ENCODE data around the gene UNC93B1. TPM values are rescaled to one million over a fixed set of nuclear protein-coding genes. Genes with fewer than 3 reads are reported as not detected.

The UNC93B1 gene
- total RNA-seq, 1 donor from 2014 or later, result 15.9 TPM

DNA sequence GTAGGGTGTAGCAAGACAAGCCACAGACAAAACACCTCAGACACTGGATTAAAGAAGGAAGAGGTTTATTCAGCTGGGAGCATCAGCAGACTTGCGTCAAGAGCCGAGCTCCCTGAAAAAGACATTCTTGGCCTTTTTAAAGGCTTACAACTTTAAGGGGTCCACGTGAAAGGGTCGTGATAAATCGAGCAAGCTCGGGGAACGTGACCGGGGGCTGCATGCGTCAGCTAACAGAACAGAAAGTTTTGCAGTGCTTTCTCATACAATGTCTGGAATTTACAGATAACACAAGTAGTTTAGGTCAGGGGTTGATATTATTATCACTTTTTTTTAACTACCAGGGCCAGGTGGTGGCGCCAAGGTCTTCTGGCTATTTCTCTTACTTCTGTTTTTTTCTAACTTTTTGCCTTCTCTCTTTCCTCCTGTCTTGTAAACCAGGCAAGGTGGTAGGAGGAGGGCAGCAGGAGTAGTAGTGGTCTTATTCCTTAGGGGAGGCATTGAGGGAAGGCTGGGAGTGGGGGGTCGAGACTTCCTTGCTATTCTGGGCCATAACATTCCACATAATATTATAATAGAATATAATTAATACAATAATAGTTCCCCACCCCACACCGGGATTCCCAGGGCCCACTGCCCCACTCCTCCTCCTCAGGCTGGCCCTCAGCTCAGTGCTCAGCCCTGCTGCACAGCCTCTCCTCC lies 5.6 kb upstream of the UNC93B1 start:
- peak overlapping the region; percentile 95 for H3K27ac Mint-ChIP-seq (ENCODE audit: unreplicated experiment)
- peak overlapping the region; percentile 72 for H3K4me3 Mint-ChIP-seq (ENCODE audit: unreplicated experiment)
- H3K27me3 Mint-ChIP-seq (ENCODE audit: low read depth), result no peaks in the 10 kb centered on the region
- no peak for DNase-seq (ENCODE audit: low spot score)
- TF ChIP-seq, protein P1, sequence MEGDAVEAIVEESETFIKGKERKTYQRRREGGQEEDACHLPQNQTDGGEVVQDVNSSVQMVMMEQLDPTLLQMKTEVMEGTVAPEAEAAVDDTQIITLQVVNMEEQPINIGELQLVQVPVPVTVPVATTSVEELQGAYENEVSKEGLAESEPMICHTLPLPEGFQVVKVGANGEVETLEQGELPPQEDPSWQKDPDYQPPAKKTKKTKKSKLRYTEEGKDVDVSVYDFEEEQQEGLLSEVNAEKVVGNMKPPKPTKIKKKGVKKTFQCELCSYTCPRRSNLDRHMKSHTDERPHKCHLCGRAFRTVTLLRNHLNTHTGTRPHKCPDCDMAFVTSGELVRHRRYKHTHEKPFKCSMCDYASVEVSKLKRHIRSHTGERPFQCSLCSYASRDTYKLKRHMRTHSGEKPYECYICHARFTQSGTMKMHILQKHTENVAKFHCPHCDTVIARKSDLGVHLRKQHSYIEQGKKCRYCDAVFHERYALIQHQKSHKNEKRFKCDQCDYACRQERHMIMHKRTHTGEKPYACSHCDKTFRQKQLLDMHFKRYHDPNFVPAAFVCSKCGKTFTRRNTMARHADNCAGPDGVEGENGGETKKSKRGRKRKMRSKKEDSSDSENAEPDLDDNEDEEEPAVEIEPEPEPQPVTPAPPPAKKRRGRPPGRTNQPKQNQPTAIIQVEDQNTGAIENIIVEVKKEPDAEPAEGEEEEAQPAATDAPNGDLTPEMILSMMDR (IDR thresholded peaks at IDR 0.05), result peak; percentile 73
- no peaks in the 10 kb centered on the region for H3K9me3 Mint-ChIP-seq (ENCODE audit: low read depth)
- peaks cover 64% of the 10 kb centered on the region for H3K4me1 Mint-ChIP-seq (ENCODE audit: low read depth)
- no peaks in the 10 kb centered on the region for H3K36me3 Mint-ChIP-seq (ENCODE audit: low read depth)

DNA sequence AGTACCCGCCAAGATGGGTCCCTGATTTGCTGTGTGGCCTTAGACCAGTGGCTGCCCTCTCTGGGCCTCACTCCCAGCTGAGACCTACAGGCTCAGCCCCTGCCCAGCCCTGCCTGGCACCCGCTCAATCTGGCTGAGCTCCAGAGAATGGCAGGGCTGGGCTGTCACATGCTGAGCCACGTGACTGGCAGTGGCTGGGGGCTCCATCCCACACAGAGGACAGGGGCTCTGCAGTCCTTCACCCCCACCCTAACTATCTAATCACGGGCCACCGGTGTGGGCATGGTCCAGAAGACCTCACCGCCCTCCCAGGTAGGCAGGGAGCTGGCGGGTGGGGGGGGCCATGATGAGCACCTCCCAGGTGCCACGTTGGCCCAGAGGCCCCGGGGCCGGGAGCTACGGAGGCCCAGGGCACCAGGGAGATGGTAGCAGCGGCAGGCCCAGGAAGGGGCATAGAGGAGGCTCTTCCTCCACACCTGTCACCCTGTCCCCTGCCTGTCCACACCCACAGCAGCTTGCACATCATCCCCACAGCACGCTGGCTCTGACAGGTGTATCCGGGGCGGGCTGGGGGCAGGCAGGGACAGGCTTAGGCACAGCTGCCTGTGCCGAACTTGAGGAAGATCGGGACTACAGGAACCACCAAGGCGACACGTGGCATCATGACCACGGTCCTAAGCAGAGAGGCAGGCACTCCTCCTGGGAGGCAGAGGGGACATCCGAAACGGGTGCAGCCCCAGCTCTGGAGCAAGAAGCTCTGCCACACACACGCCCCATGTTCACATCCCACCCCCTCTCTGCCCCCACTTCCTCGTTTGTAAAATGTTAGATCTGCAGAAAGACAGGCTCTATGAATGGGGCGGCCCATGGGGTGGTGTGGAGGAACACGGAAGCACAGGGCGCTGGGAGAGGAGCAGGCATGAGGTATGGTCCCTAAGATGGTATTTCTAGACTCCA lies 4.8 kb upstream of the UNC93B1 start:
- Mint-ChIP-seq H3K27me3 (ENCODE audit: low read depth) (no peaks in the 10 kb centered on the region), H3K27ac (ENCODE audit: unreplicated experiment) (peak overlapping the region; percentile 4), H3K9me3 (ENCODE audit: low read depth) (no peaks in the 10 kb centered on the region), H3K4me1 (ENCODE audit: low read depth) (peaks cover 60% of the 10 kb centered on the region), H3K4me3 (ENCODE audit: unreplicated experiment) (no peak overlapping the region), H3K36me3 (ENCODE audit: low read depth) (no peaks in the 10 kb centered on the region)
- TF ChIP-seq, protein P1 (IDR thresholded peaks at IDR 0.05), result no peak
- DNase-seq (ENCODE audit: low spot score), result peak; percentile 67

DNA sequence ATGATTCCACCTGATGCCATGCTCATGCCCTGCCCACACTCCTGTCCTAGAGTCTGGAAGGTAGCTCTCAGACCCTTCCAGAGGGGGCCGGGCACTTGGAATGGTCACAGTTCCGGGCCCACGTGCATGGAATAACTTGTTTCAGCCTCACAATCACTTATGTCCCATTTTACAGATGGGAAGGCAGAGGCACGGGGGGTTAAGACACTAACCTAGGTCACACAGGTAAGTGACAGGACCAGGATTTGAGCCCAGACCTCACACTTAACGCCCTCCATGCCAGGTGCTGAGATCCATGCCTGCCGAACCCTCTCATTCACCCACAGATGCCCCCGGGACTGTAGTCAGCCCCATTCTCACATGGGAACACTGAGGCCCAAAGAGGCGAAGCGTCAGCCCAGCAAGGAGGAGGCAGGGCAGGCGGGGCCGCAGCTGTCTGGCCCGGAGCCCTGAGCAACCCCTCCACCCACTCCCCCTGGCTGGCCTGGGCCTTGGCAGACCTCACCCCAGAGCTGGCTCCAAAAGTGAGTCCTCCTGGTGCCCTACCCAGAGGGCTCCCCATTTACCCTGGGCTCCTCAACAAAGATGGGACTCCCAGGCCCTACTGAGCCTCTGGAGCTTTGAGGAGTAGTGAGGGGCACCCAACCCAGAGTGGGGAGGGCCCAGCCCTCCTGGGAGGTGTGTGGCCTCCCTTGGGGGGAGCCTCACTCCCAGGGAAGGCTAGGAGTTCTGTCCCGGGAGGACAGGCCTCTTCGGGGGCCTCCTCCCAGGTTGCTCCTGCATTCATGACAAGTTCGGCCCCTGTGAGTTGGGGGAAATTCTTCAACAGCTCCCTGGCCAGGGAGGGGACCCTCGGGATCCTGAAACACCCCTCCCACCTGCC lies 3.8 kb upstream of the UNC93B1 start:
- H3K9me3 Mint-ChIP-seq (ENCODE audit: low read depth), result no peaks in the 10 kb centered on the region
- no peak overlapping the region for H3K27ac Mint-ChIP-seq (ENCODE audit: unreplicated experiment)
- no peak overlapping the region for H3K4me3 Mint-ChIP-seq (ENCODE audit: unreplicated experiment)
- no peaks in the 10 kb centered on the region for H3K27me3 Mint-ChIP-seq (ENCODE audit: low read depth)
- TF ChIP-seq, protein P1 (IDR thresholded peaks at IDR 0.05), result no peak
- no peak for DNase-seq (ENCODE audit: low spot score)
- H3K36me3 Mint-ChIP-seq (ENCODE audit: low read depth), result no peaks in the 10 kb centered on the region
- H3K4me1 Mint-ChIP-seq (ENCODE audit: low read depth), result peaks cover 55% of the 10 kb centered on the region

DNA sequence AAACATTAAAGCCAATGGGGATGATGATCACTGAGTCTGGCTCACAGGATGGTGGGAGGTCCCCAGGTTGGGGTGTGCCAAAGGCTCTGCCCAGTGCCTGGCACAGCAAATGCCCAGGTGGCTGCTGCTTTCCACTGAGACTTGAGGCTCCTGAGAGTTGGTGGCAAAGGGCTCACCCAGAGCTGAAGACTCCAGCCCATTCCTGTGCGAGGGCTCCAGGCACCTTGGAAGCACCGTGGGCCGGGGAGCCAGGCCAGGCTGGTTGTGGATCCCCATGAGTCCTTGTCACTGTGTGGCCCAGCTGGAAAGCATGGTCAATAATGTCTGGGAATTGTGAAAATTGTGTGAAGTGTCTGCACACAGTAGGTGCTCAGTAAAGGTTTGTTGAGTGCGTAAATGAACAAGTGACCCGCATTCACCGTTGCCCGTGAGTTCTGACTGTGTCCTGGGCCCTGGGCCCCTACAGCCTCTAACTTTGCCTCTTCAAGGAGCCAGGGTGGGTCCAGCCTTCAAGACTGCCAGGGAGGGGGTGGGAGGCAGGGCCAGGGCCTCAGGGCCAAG lies 2.8 kb upstream of the UNC93B1 start:
- Mint-ChIP-seq H3K36me3 (ENCODE audit: low read depth) (no peaks in the 10 kb centered on the region), H3K27me3 (ENCODE audit: low read depth) (no peaks in the 10 kb centered on the region), H3K4me1 (ENCODE audit: low read depth) (peaks cover 47% of the 10 kb centered on the region), H3K27ac (ENCODE audit: unreplicated experiment) (no peak overlapping the region), H3K4me3 (ENCODE audit: unreplicated experiment) (no peak overlapping the region), H3K9me3 (ENCODE audit: low read depth) (no peaks in the 10 kb centered on the region)
- TF ChIP-seq, protein P1 (IDR thresholded peaks at IDR 0.05), result no peak
- DNase-seq (ENCODE audit: low spot score), result no peak

Data from chondrocyte (in vitro differentiated cells).